Measurements from ENCODE around the gene SCN9A.
"Not testable (repeated sequence)": the region's sequence is repeated elsewhere in the genome, so short reads cannot be mapped to it uniquely, and the experiment has no call there.

SCN9A gene

GRCh38 chr2:166337932-166338331, 37.8 kb downstream of the SCN9A start:
- H3K4me3 ChIP-seq (ENCODE audit: low read depth in 1 of 2, low read length in 2 of 2) = no peak overlapping the region
- no peak overlapping the region for H3K27ac ChIP-seq (ENCODE audit: low read depth, low read length)
- H3K27me3 ChIP-seq (ENCODE audit: control insufficient read depth in 1 of 2, insufficient read depth in 2 of 2, low read length in 2 of 2) = no peaks in the 10 kb centered on the region
- no peaks in the 10 kb centered on the region for H3K36me3 ChIP-seq (ENCODE audit: control insufficient read depth in 1 of 2, insufficient read depth in 2 of 2, low read length in 2 of 2)
- no peaks in the 10 kb centered on the region for H3K4me1 ChIP-seq (ENCODE audit: control insufficient read depth in 1 of 2, insufficient read depth in 2 of 2, low read length in 2 of 2)
- H3K9ac ChIP-seq (ENCODE audit: low read depth in 1 of 2, low read length in 2 of 2) = no peak overlapping the region
- no peaks in the 10 kb centered on the region for H3K9me3 ChIP-seq (ENCODE audit: control insufficient read depth in 1 of 2, low read length in 2 of 2)

GRCh38 chr2:166335284-166335683, 40.5 kb downstream of the SCN9A start:
- Histone ChIP-seq H3K4me1 (ENCODE audit: control insufficient read depth in 1 of 2, insufficient read depth in 2 of 2, low read length in 2 of 2) (no peaks in the 10 kb centered on the region), H3K36me3 (ENCODE audit: control insufficient read depth in 1 of 2, insufficient read depth in 2 of 2, low read length in 2 of 2) (no peaks in the 10 kb centered on the region), H3K9me3 (ENCODE audit: control insufficient read depth in 1 of 2, low read length in 2 of 2) (no peaks in the 10 kb centered on the region), H3K27ac (ENCODE audit: low read depth, low read length) (no peak overlapping the region), H3K9ac (ENCODE audit: low read depth in 1 of 2, low read length in 2 of 2) (no peak overlapping the region), H3K4me3 (ENCODE audit: low read depth in 1 of 2, low read length in 2 of 2) (no peak overlapping the region), H3K27me3 (ENCODE audit: control insufficient read depth in 1 of 2, insufficient read depth in 2 of 2, low read length in 2 of 2) (no peaks in the 10 kb centered on the region)

GRCh38 chr2:166334805-166335204, 40.9 kb downstream of the SCN9A start:
- Histone ChIP-seq H3K27me3 (ENCODE audit: control insufficient read depth in 1 of 2, insufficient read depth in 2 of 2, low read length in 2 of 2) (no peaks in the 10 kb centered on the region), H3K36me3 (ENCODE audit: control insufficient read depth in 1 of 2, insufficient read depth in 2 of 2, low read length in 2 of 2) (no peaks in the 10 kb centered on the region), H3K9ac (ENCODE audit: low read depth in 1 of 2, low read length in 2 of 2) (no peak overlapping the region), H3K9me3 (ENCODE audit: control insufficient read depth in 1 of 2, low read length in 2 of 2) (no peaks in the 10 kb centered on the region), H3K4me3 (ENCODE audit: low read depth in 1 of 2, low read length in 2 of 2) (no peak overlapping the region), H3K27ac (ENCODE audit: low read depth, low read length) (no peak overlapping the region), H3K4me1 (ENCODE audit: control insufficient read depth in 1 of 2, insufficient read depth in 2 of 2, low read length in 2 of 2) (no peaks in the 10 kb centered on the region)

GRCh38 chr2:166333801-166334200, 41.9 kb downstream of the SCN9A start:
- Histone ChIP-seq H3K9me3 (ENCODE audit: control insufficient read depth in 1 of 2, low read length in 2 of 2) (no peaks in the 10 kb centered on the region), H3K36me3 (ENCODE audit: control insufficient read depth in 1 of 2, insufficient read depth in 2 of 2, low read length in 2 of 2) (no peaks in the 10 kb centered on the region), H3K9ac (ENCODE audit: low read depth in 1 of 2, low read length in 2 of 2) (no peak overlapping the region), H3K4me3 (ENCODE audit: low read depth in 1 of 2, low read length in 2 of 2) (no peak overlapping the region), H3K27ac (ENCODE audit: low read depth, low read length) (no peak overlapping the region), H3K4me1 (ENCODE audit: control insufficient read depth in 1 of 2, insufficient read depth in 2 of 2, low read length in 2 of 2) (no peaks in the 10 kb centered on the region), H3K27me3 (ENCODE audit: control insufficient read depth in 1 of 2, insufficient read depth in 2 of 2, low read length in 2 of 2) (no peaks in the 10 kb centered on the region)

- Histone ChIP-seq H3K27me3 (ENCODE audit: control insufficient read depth in 1 of 2, insufficient read depth in 2 of 2, low read length in 2 of 2) (no peaks in the 10 kb centered on the region), H3K9ac (ENCODE audit: low read depth in 1 of 2, low read length in 2 of 2) (no peak overlapping the region), H3K4me3 (ENCODE audit: low read depth in 1 of 2, low read length in 2 of 2) (no peak overlapping the region), H3K27ac (ENCODE audit: low read depth, low read length) (no peak overlapping the region), H3K4me1 (ENCODE audit: control insufficient read depth in 1 of 2, insufficient read depth in 2 of 2, low read length in 2 of 2) (no peaks in the 10 kb centered on the region), H3K36me3 (ENCODE audit: control insufficient read depth in 1 of 2, insufficient read depth in 2 of 2, low read length in 2 of 2) (no peaks in the 10 kb centered on the region), H3K9me3 (ENCODE audit: control insufficient read depth in 1 of 2, low read length in 2 of 2) (no peaks in the 10 kb centered on the region)
Observed at GRCh38 chr2:166332106-166332505, 43.6 kb downstream of the SCN9A start.

GRCh38 chr2:166331468-166331867, 44.3 kb downstream of the SCN9A start:
- no peaks in the 10 kb centered on the region for H3K27me3 ChIP-seq (ENCODE audit: control insufficient read depth in 1 of 2, insufficient read depth in 2 of 2, low read length in 2 of 2)
- no peak overlapping the region for H3K9ac ChIP-seq (ENCODE audit: low read depth in 1 of 2, low read length in 2 of 2)
- no peaks in the 10 kb centered on the region for H3K36me3 ChIP-seq (ENCODE audit: control insufficient read depth in 1 of 2, insufficient read depth in 2 of 2, low read length in 2 of 2)
- no peak overlapping the region for H3K27ac ChIP-seq (ENCODE audit: low read depth, low read length)
- H3K4me3 ChIP-seq (ENCODE audit: low read depth in 1 of 2, low read length in 2 of 2) = no peak overlapping the region
- no peaks in the 10 kb centered on the region for H3K4me1 ChIP-seq (ENCODE audit: control insufficient read depth in 1 of 2, insufficient read depth in 2 of 2, low read length in 2 of 2)
- no peaks in the 10 kb centered on the region for H3K9me3 ChIP-seq (ENCODE audit: control insufficient read depth in 1 of 2, low read length in 2 of 2)

GRCh38 chr2:166329465-166329864, 46.3 kb downstream of the SCN9A start:
- Histone ChIP-seq H3K27me3 (ENCODE audit: control insufficient read depth in 1 of 2, insufficient read depth in 2 of 2, low read length in 2 of 2) (no peaks in the 10 kb centered on the region), H3K36me3 (ENCODE audit: control insufficient read depth in 1 of 2, insufficient read depth in 2 of 2, low read length in 2 of 2) (no peaks in the 10 kb centered on the region), H3K9ac (ENCODE audit: low read depth in 1 of 2, low read length in 2 of 2) (no peak overlapping the region), H3K4me1 (ENCODE audit: control insufficient read depth in 1 of 2, insufficient read depth in 2 of 2, low read length in 2 of 2) (no peaks in the 10 kb centered on the region), H3K9me3 (ENCODE audit: control insufficient read depth in 1 of 2, low read length in 2 of 2) (no peaks in the 10 kb centered on the region), H3K4me3 (ENCODE audit: low read depth in 1 of 2, low read length in 2 of 2) (no peak overlapping the region), H3K27ac (ENCODE audit: low read depth, low read length) (no peak overlapping the region)

GRCh38 chr2:166328147-166328546, 47.6 kb downstream of the SCN9A start:
- H3K4me3 ChIP-seq (ENCODE audit: low read depth in 1 of 2, low read length in 2 of 2) = no peak overlapping the region
- no peaks in the 10 kb centered on the region for H3K4me1 ChIP-seq (ENCODE audit: control insufficient read depth in 1 of 2, insufficient read depth in 2 of 2, low read length in 2 of 2)
- no peak overlapping the region for H3K9ac ChIP-seq (ENCODE audit: low read depth in 1 of 2, low read length in 2 of 2)
- H3K36me3 ChIP-seq (ENCODE audit: control insufficient read depth in 1 of 2, insufficient read depth in 2 of 2, low read length in 2 of 2) = no peaks in the 10 kb centered on the region
- no peaks in the 10 kb centered on the region for H3K9me3 ChIP-seq (ENCODE audit: control insufficient read depth in 1 of 2, low read length in 2 of 2)
- no peak overlapping the region for H3K27ac ChIP-seq (ENCODE audit: low read depth, low read length)
- H3K27me3 ChIP-seq (ENCODE audit: control insufficient read depth in 1 of 2, insufficient read depth in 2 of 2, low read length in 2 of 2) = no peaks in the 10 kb centered on the region

- Histone ChIP-seq H3K36me3 (ENCODE audit: control insufficient read depth in 1 of 2, insufficient read depth in 2 of 2, low read length in 2 of 2) (no peaks in the 10 kb centered on the region), H3K4me3 (ENCODE audit: low read depth in 1 of 2, low read length in 2 of 2) (no peak overlapping the region), H3K4me1 (ENCODE audit: control insufficient read depth in 1 of 2, insufficient read depth in 2 of 2, low read length in 2 of 2) (no peaks in the 10 kb centered on the region), H3K27me3 (ENCODE audit: control insufficient read depth in 1 of 2, insufficient read depth in 2 of 2, low read length in 2 of 2) (no peaks in the 10 kb centered on the region), H3K9ac (ENCODE audit: low read depth in 1 of 2, low read length in 2 of 2) (no peak overlapping the region), H3K27ac (ENCODE audit: low read depth, low read length) (no peak overlapping the region), H3K9me3 (ENCODE audit: control insufficient read depth in 1 of 2, low read length in 2 of 2) (no peaks in the 10 kb centered on the region)
Observed at GRCh38 chr2:166321076-166321475, 54.7 kb downstream of the SCN9A start.

GRCh38 chr2:166314022-166314759, 61.6 kb downstream of the SCN9A start:
- Histone ChIP-seq H3K4me3 (ENCODE audit: low read depth in 1 of 2, low read length in 2 of 2) (no peak overlapping the region), H3K36me3 (ENCODE audit: control insufficient read depth in 1 of 2, insufficient read depth in 2 of 2, low read length in 2 of 2) (no peaks in the 10 kb centered on the region), H3K9ac (ENCODE audit: low read depth in 1 of 2, low read length in 2 of 2) (no peak overlapping the region), H3K9me3 (ENCODE audit: control insufficient read depth in 1 of 2, low read length in 2 of 2) (no peaks in the 10 kb centered on the region), H3K27ac (ENCODE audit: low read depth, low read length) (no peak overlapping the region), H3K4me1 (ENCODE audit: control insufficient read depth in 1 of 2, insufficient read depth in 2 of 2, low read length in 2 of 2) (no peaks in the 10 kb centered on the region), H3K27me3 (ENCODE audit: control insufficient read depth in 1 of 2, insufficient read depth in 2 of 2, low read length in 2 of 2) (no peaks in the 10 kb centered on the region)

GRCh38 chr2:166312863-166313262, 62.9 kb downstream of the SCN9A start:
- not testable (repeated sequence) for H3K4me3 ChIP-seq (ENCODE audit: low read depth in 1 of 2, low read length in 2 of 2); H3K9ac ChIP-seq (ENCODE audit: low read depth in 1 of 2, low read length in 2 of 2); H3K9me3 ChIP-seq (ENCODE audit: control insufficient read depth in 1 of 2, low read length in 2 of 2); H3K27me3 ChIP-seq (ENCODE audit: control insufficient read depth in 1 of 2, insufficient read depth in 2 of 2, low read length in 2 of 2); H3K27ac ChIP-seq (ENCODE audit: low read depth, low read length); H3K36me3 ChIP-seq (ENCODE audit: control insufficient read depth in 1 of 2, insufficient read depth in 2 of 2, low read length in 2 of 2); H3K4me1 ChIP-seq (ENCODE audit: control insufficient read depth in 1 of 2, insufficient read depth in 2 of 2, low read length in 2 of 2)
